Muscle of leg (tissue), 11 donors: ENCODE results near the gene MEA1. TPM values are rescaled to one million over a fixed set of nuclear protein-coding genes. Genes with fewer than 3 reads are reported as not detected.

Source experiments
- DNase-seq: peaks from one replicate; pipeline ENCODE4 v3.0.0; 2013
- H3K27ac ChIP-seq: one replicate; pipeline ENCODE4 v1.5.1; 2013; ENCODE audit warnings: mild to moderate bottlenecking, low read length, control low read depth
- H3K27me3 ChIP-seq: one replicate; pipeline ENCODE4 v1.6.1; 2013; ENCODE audit warnings: low read length; ENCODE audit not compliant: control insufficient read depth, insufficient read depth
- H3K36me3 ChIP-seq: one replicate; pipeline ENCODE4 v1.6.1; 2013; ENCODE audit warnings: low read length; ENCODE audit not compliant: control insufficient read depth, insufficient read depth
- H3K4me1 ChIP-seq: one replicate; pipeline ENCODE4 v1.6.1; 2013; ENCODE audit warnings: low read length; ENCODE audit not compliant: control insufficient read depth, insufficient read depth
- H3K4me3 ChIP-seq: one replicate; pipeline ENCODE4 v1.5.1; 2013; ENCODE audit warnings: low read length, control low read depth
- H3K9me3 ChIP-seq: replicated peaks from 2 replicates; pipeline ENCODE4 v1.6.1; 2013; ENCODE audit warnings: low read depth, low read length; ENCODE audit not compliant: control insufficient read depth
- WGBS: methylation state at CpG from one replicate; pipeline ENCODE4 v1.1.5; 2013; ENCODE audit warnings: missing lambda C conversion rate; ENCODE audit not compliant: insufficient coverage; 5-methylcytosine and 5-hydroxymethylcytosine counted together
- polyA plus RNA-seq, 8 donors: library from polyadenylated mRNA; unstranded; fragments of 120-200 nt; gene quantifications; one replicate each; pipeline versions ENCODE4 v1.2.1 to v1.2.3, GENCODE V29; 2013; ENCODE audit warnings: inconsistent platforms in 1 of 8, low replicate concordance in 1 of 8; ENCODE audit not compliant: insufficient read length in 8 of 8, insufficient read depth in 1 of 8
- total RNA-seq: library from RNA; stranded (reverse); fragments of 120-200 nt; gene quantifications from one replicate; pipeline ENCODE4 v1.2.4, GENCODE V29; 2013

Gene MEA1
- total and polyA plus RNA-seq, 9 donors = 40.4 to 63.4 (median 48.6) TPM

DNA sequence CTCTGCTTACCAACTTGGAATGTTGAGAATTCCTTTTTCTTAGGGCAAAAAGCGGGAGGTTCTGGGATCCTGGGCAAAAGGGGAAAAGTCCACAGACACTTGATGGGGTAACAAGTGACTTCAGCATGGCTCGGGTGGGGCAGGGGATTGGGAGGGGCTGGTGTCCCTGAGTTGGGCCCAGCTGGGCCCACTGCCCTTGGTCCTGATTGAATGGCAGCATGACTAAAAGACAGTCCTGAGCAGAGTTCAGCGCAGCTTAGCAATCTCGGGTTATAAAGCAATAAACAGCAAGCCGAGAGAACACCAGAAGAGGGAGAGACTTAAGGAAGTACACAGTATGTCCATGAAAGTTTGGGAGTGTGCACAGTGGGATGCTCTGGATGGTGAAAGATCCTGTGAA is 23.8 kb downstream of the MEA1 start:
- WGBS = 58% methylated on average over 5 of the region's 5 CpGs
- Histone ChIP-seq H3K27me3 (no peaks in the 10 kb centered on the region), H3K4me1 (peaks cover 29% of the 10 kb centered on the region), H3K27ac (no peak overlapping the region), H3K4me3 (no peak overlapping the region), H3K9me3 (no peaks in the 10 kb centered on the region), H3K36me3 (peaks cover 43% of the 10 kb centered on the region)
- DNase-seq = no peak

GRCh38 chr6:42988486-42989020 is 25.2 kb downstream of the MEA1 start:
- peak; percentile 33 for DNase-seq
- 44% methylated on average over 1 of the region's 1 CpG for WGBS
- Histone ChIP-seq H3K4me1 (peaks cover 33% of the 10 kb centered on the region), H3K9me3 (no peaks in the 10 kb centered on the region), H3K27ac (no peak overlapping the region), H3K4me3 (no peak overlapping the region), H3K36me3 (peaks cover 37% of the 10 kb centered on the region), H3K27me3 (no peaks in the 10 kb centered on the region)

- no peak overlapping the region for H3K4me3 ChIP-seq
- no peaks in the 10 kb centered on the region for H3K9me3 ChIP-seq
- whole genome bisulfite sequencing = 68% methylated on average over 4 of the region's 5 CpGs
- peaks cover 34% of the 10 kb centered on the region for H3K36me3 ChIP-seq
- no peaks in the 10 kb centered on the region for H3K27me3 ChIP-seq
- peaks cover 33% of the 10 kb centered on the region for H3K4me1 ChIP-seq
- no peak for DNase-seq
- no peak overlapping the region for H3K27ac ChIP-seq
Observed at GRCh38 chr6:42987533-42988451, 26.0 kb downstream of the MEA1 start.

- Histone ChIP-seq H3K4me1 (peaks cover 34% of the 10 kb centered on the region), H3K27ac (peak overlapping the region; percentile 88), H3K27me3 (no peaks in the 10 kb centered on the region), H3K4me3 (peak overlapping the region; percentile 84), H3K36me3 (peaks cover 24% of the 10 kb centered on the region), H3K9me3 (no peaks in the 10 kb centered on the region)
- peak; percentile 59 for DNase-seq
- 11% methylated on average over 12 of the region's 13 CpGs for WGBS
Observed at GRCh38 chr6:42984924-42985475, 28.7 kb downstream of the MEA1 start.

DNA sequence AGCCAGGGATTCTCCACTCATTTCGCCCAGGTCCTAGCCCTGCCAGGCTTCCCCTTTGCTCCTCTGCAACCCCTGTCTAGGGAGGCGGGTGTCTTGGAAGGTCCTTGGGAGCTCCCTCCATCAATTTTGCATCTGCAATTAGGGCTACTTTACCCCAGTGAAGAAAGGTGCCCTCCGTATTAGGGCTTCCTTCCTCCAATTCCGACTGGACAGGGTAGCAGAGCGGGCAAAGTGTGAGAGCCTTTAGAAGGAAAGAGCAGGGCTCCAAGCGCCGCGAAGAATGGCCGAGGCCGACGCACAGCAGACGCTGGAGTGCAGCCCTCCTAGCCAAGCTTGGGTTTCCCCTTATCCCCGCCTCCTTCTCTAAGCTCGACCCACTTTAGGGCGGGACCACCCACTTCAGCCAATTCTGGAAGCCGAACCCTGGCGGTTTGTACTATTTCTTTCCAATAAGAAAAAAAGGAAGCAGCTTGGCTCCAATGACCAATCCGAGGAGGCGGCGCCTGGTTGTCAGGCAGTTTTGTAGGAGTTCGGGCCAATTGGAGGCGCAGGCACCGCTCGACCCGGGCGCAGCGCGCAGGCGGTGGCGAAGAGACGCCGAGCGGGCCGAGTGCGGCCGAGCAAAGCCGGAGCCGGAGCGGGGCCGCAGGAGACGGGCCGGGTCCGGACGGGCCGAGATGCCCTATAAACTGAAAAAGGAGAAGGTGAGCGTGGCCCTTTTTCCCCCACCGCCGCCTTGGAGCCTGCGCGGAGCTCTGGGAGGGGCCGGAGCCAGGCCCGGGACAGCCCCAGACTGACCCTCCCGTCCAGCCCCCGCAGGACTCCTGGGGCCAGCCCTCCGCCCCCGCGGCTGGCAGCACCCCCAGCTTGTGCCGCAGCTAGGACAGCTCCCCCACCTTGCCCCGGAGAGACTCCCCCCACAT is 29.5 kb downstream of the MEA1 start, which contains the start of gene PPP2R5D:
TSS of gene PPP2R5D (plus strand) at position 570 of the 923 bp plus-strand sequence. CDS start at position 678, 108 bp downstream.
- peak within 1 kb of the TSS; percentile 84 for H3K4me3 ChIP-seq
- peak within 1 kb of the TSS; percentile 91 for H3K27ac ChIP-seq
- peaks cover 16% of the 10 kb centered on the region for H3K36me3 ChIP-seq
- 0% methylated on average over 47 of the region's 59 CpGs for WGBS
- peak; percentile 100 for DNase-seq
- H3K27me3 ChIP-seq = no peaks in the 10 kb centered on the region
- no peaks in the 10 kb centered on the region for H3K9me3 ChIP-seq
- peaks cover 41% of the 10 kb centered on the region for H3K4me1 ChIP-seq

DNA sequence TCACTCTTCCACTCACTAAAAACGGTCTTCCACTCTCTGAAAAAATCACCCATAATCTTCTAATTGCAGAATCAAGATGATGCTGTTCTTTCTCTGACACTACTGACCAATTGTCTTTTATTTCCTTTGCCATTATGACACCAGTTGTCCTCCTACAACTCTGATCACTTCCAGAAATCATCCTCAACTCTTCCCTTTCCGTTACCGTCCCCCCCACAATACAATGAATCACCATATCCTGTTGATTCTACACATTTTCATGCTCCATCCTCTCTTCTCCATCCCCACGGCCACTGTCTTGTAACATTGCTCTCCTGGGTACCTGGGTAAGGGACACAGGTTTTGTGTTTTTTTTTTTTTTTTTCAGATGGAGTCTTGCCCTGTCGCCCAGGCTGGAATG is 31.9 kb downstream of the MEA1 start:
- Histone ChIP-seq H3K4me1 (peaks cover 40% of the 10 kb centered on the region), H3K9me3 (no peaks in the 10 kb centered on the region), H3K27me3 (no peaks in the 10 kb centered on the region), H3K4me3 (no peak overlapping the region), H3K36me3 (no peaks in the 10 kb centered on the region), H3K27ac (no peak overlapping the region)
- 95% methylated on average over 3 of the region's 5 CpGs for WGBS
- no peak for DNase-seq

DNA sequence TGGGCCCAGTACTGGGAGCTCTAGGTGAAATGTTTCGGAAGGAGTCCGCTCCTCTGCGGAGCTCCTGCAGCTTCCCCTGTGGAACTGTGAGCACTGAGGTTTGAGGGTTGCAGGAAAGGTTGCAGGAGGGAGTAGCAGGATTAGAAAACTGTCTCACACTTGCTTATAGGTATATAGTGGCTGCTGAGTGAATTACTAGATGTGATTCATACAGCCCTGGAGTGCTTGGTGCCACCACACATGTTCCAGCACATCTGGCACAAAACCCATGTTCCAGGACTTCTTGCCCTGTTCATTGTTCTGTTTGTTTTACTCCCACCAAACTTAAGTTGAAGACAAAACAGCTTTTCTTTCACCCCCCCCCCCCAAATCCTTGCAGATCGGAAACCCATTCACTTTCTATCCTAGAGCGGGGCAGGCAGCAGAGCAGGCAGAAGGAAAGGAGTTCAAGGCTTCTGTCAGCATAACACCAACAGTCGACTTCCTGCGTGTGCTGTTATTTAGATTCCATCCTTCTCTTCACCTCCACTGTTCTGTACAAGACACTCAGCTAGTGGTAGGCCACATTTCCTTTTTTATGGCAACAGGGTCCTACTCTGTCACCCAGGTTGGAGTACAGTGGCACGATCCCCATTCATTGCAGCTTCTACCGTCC is 34.1 kb downstream of the MEA1 start:
- Histone ChIP-seq H3K27me3 (no peaks in the 10 kb centered on the region), H3K36me3 (peaks cover 4% of the 10 kb centered on the region), H3K4me1 (peaks cover 24% of the 10 kb centered on the region), H3K9me3 (no peaks in the 10 kb centered on the region), H3K27ac (peak overlapping the region; percentile 85), H3K4me3 (peak overlapping the region; percentile 72)
- 23% methylated on average over 4 of the region's 9 CpGs for WGBS
- DNase-seq = no peak

DNA sequence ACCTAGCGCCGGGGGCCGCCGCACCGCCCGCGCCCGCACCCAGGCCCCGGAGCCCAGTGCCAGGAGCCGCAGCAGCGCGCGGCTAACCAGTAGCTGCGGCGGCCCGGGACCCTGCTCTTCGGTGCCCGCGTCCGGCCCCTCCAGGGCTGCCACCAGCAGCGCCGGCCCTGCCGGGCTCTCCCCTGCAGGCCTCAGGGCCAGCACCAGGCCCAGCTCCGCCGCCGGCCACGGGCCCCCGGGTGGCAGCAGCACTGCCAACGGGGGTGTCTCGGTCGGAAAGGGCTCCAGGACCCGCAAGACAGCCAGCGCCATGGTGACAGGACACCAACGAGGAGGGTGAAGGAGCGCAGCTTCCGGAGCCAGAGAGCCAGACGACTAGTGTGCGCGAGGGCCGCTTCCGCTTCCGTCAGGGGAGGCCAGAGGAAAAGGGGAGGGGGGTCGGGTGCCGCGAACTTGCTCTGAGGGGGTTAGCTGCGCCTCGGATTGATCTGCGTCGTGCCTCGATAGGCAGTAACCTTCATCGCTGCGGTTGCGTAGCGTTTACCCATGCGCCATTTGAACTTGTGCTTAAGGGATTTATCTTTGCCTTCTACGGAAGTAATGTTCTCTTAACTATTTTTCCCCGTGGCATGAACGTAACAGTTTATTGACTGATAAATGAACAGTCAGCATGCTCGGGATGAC is 34.8 kb downstream of the MEA1 start, which contains the start of gene PEX6:
TSS of gene PEX6 (minus strand) at position 343 of the 684 bp plus-strand sequence. CDS start at position 312, 31 bp downstream.
- under 1% methylated on average over 54 of the region's 59 CpGs for WGBS
- DNase-seq = peak; percentile 94
- no peaks in the 10 kb centered on the region for H3K27me3 ChIP-seq
- H3K4me3 ChIP-seq = peak within 1 kb of the TSS; percentile 72
- H3K4me1 ChIP-seq = peaks cover 24% of the 10 kb centered on the region
- peaks cover 7% of the 10 kb centered on the region for H3K36me3 ChIP-seq
- no peaks in the 10 kb centered on the region for H3K9me3 ChIP-seq
- H3K27ac ChIP-seq = peak within 1 kb of the TSS; percentile 85

DNA sequence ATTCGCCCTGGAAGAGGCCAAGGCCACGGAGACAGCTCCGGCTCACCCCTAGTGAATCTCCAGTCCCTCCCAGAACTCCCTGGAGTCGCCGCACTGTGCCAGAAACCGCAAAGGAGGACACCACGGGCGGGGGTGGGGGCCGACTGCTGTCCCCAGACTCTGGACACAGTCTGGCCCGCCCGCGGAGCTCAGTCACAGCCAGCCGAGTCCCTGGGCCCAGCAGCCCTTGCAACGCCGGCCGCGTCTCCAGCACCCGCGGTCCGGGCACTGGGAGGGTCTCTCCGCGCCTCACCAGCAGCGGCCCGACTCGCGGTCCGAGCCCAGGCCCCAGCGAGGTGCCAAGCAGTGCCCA is 35.3 kb downstream of the MEA1 start:
- DNase-seq = no peak
- WGBS = 0% methylated on average over 28 of the region's 28 CpGs
- peak overlapping the region; percentile 72 for H3K4me3 ChIP-seq

More for the DNA sequence above, 35.3 kb downstream of the MEA1 start:
- Histone ChIP-seq H3K9me3 (no peaks in the 10 kb centered on the region), H3K36me3 (peaks cover 12% of the 10 kb centered on the region), H3K27ac (peak overlapping the region; percentile 70), H3K27me3 (no peaks in the 10 kb centered on the region), H3K4me1 (peaks cover 20% of the 10 kb centered on the region)
